ENCODE data around the gene GRID1. TPM values are rescaled to one million over a fixed set of nuclear protein-coding genes. Genes with fewer than 3 reads are reported as not detected.

GRID1 gene
- total and polyA plus RNA-seq, 10 of the 15 experiments (the other 5 are each of a cell fraction or from before 2014, with no cell fraction given), result 0.04 to 0.62 (median 0.08) TPM; not detected in 5

DNA sequence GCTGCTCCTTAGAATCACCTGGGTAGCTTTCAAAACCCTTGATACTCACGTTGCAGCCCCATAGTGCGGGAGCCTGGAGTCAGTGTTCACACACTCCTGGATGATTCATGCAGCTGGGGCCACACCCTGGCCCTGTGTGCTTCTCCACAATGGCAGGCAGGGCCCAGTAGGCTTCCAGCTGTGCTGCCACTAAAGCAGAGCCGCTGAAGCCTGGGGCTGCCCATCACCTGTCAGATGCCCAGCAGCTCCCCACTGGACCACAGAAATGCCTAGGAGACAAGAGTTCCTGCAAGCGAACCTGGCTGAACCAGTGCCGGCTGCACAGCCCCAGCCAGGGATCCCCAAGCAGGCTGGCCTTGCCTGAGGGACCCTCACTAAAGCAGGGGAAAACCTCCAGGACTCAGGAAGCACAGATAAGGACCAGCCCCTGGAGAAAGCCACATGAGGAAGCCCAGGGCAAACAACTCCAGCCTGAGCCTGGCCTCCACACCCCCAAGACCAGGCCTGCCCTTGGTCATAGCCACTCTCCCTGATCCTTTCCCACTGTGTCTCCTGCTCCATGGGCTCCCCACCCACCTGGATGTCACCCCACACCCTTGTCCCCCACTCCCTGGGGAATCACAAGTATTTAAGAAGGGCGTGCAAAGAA, 111.9 kb downstream of the GRID1 start (continued):
- TF ChIP-seq, protein P1, sequence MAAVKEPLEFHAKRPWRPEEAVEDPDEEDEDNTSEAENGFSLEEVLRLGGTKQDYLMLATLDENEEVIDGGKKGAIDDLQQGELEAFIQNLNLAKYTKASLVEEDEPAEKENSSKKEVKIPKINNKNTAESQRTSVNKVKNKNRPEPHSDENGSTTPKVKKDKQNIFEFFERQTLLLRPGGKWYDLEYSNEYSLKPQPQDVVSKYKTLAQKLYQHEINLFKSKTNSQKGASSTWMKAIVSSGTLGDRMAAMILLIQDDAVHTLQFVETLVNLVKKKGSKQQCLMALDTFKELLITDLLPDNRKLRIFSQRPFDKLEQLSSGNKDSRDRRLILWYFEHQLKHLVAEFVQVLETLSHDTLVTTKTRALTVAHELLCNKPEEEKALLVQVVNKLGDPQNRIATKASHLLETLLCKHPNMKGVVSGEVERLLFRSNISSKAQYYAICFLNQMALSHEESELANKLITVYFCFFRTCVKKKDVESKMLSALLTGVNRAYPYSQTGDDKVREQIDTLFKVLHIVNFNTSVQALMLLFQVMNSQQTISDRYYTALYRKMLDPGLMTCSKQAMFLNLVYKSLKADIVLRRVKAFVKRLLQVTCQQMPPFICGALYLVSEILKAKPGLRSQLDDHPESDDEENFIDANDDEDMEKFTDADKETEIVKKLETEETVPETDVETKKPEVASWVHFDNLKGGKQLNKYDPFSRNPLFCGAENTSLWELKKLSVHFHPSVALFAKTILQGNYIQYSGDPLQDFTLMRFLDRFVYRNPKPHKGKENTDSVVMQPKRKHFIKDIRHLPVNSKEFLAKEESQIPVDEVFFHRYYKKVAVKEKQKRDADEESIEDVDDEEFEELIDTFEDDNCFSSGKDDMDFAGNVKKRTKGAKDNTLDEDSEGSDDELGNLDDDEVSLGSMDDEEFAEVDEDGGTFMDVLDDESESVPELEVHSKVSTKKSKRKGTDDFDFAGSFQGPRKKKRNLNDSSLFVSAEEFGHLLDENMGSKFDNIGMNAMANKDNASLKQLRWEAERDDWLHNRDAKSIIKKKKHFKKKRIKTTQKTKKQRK (IDR thresholded peaks at IDR 0.05; ENCODE audit: low read depth, low read length), result no peak
- TF ChIP-seq, protein P2, sequence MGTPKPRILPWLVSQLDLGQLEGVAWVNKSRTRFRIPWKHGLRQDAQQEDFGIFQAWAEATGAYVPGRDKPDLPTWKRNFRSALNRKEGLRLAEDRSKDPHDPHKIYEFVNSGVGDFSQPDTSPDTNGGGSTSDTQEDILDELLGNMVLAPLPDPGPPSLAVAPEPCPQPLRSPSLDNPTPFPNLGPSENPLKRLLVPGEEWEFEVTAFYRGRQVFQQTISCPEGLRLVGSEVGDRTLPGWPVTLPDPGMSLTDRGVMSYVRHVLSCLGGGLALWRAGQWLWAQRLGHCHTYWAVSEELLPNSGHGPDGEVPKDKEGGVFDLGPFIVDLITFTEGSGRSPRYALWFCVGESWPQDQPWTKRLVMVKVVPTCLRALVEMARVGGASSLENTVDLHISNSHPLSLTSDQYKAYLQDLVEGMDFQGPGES (IDR thresholded peaks at IDR 0.05), result no peak
- TF ChIP-seq CHD4 (IDR thresholded peaks at IDR 0.05), result no peak
- TF ChIP-seq, protein P3, sequence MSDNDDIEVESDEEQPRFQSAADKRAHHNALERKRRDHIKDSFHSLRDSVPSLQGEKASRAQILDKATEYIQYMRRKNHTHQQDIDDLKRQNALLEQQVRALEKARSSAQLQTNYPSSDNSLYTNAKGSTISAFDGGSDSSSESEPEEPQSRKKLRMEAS (IDR thresholded peaks at IDR 0.05; ENCODE audit: low read depth, low read length), result no peak
- no peak for TF ChIP-seq BRCA1 (IDR thresholded peaks at IDR 0.05; ENCODE audit: low read depth, low read length)

DNA sequence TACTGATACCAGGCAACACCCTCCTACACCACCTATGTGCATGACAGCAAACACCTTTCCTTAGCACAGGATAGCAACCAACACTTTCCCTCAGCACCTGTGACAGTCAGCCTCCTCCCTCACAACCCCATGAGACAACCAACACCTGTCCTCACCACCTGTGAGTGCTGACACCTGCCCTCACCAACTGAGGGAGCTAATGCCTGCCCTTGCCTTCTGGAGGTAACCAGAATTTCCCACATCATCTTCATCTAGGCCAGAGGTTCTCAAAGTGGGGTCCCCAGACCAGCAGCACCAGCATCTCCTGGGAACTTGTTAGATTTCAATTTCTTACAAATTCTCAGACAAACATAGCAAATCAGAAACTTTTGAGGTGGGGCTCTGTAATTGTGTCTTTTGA, 112.5 kb downstream of the GRID1 start:
- POLR2A ChIA-PET, result no interaction called here
- CTCF ChIA-PET, result no interaction called here

More for the DNA sequence above, 112.5 kb downstream of the GRID1 start:
- H3K36me3 ChIP-seq (ENCODE audit: control insufficient read depth in 2 of 2, insufficient read depth in 2 of 2, low read length in 1 of 2), result no peaks in the 10 kb centered on the region
- ATAC-seq (no peak), FAIRE-seq (no peak), DNase-seq (ENCODE audit: low read depth, low spot score) (no peak)
- no peaks in the 10 kb centered on the region for H3K4me1 ChIP-seq (ENCODE audit: control insufficient read depth, insufficient read depth, low read length)
- no peak overlapping the region for H3K9ac ChIP-seq (ENCODE audit: control insufficient read depth, insufficient read depth, low read length)
- H3K9me3 ChIP-seq (replicated peaks; ENCODE audit: control insufficient read depth, insufficient read depth, low read length), result no peaks in the 10 kb centered on the region
- intact Hi-C loops (cut with micrococcal nuclease; ENCODE audit: unreplicated experiment), result no loop called here
- in situ Hi-C loops (cut with MboI), result no loop called here
- RAD21 ChIA-PET (ENCODE audit: unreplicated experiment), result no interaction called here
- no peaks in the 10 kb centered on the region; a peak in 2 of 4 replicates for H3K27me3 ChIP-seq (replicated peaks in 1 of 2; ENCODE audit: control insufficient read depth in 2 of 2, insufficient read depth in 2 of 2, low read length in 1 of 2)
- H2AFZ ChIP-seq (ENCODE audit: control insufficient read depth, low read depth, low read length), result no peak overlapping the region
- TF ChIP-seq GATAD2B (conservative IDR thresholded peaks at IDR 0.05; ENCODE audit: low read depth) (no peak), PML (IDR thresholded peaks at IDR 0.05; ENCODE audit: low read length) (no peak), SPI1 (IDR thresholded peaks at IDR 0.05; ENCODE audit: borderline replicate concordance, insufficient read depth, low read depth, low read length) (no peak), YBX1 (IDR thresholded peaks at IDR 0.05) (no peak), TCF3 (IDR thresholded peaks at IDR 0.05; ENCODE audit: borderline replicate concordance, insufficient read depth, low read depth, low read length) (no peak), ATF7 (IDR thresholded peaks at IDR 0.05; ENCODE audit: low read depth) (no peak)
- H4K20me1 ChIP-seq (ENCODE audit: control insufficient read depth, insufficient read depth), result no peaks in the 10 kb centered on the region
- no peak overlapping the region for H3K4me2 ChIP-seq (ENCODE audit: control insufficient read depth, insufficient read depth)
- no peak overlapping the region for H3K4me3 ChIP-seq
- no peak overlapping the region for H3K27ac ChIP-seq (ENCODE audit: control insufficient read depth, insufficient read depth)
- BruUV-seq (replicated peaks), result no TSS peak
- no peaks in the 10 kb centered on the region for H3K79me2 ChIP-seq (ENCODE audit: control insufficient read depth, insufficient read depth, low read length)
- SMC1A ChIA-PET (ENCODE audit: uncharacterized antibody, unreplicated experiment), result no interaction called here
